PC-9 (cell line): Measurements from ENCODE around the gene MMAB. TPM values are rescaled to one million over a fixed set of nuclear protein-coding genes. Genes with fewer than 3 reads are reported as not detected.

Source experiments
- BruUV-seq: library from RNA; stranded (reverse); fragments of 400-500 nt; replicated peaks from 2 replicates; lab custom pipeline; 2021; lab: Mats Ljungman, UMichigan
- CTCF ChIA-PET: fragments of 300-600 bp; sonication (Branson Sonifier 250); formaldehyde crosslinking; loops from one replicate; lab custom pipeline; 2022; ENCODE audit warnings: antibody characterized with exemption; lab: Charles Lee
- POLR2A ChIA-PET: fragments of 300-600 bp; sonication (Branson Sonifier 250); formaldehyde crosslinking; loops from one replicate; lab custom pipeline; 2022; ENCODE audit warnings: antibody characterized with exemption; ENCODE audit not compliant: unreplicated experiment; lab: Charles Lee
- DNase-seq, 2 experiments: peaks; one replicate each; pipeline versions ENCODE4 v3.0.0 to v3.0.0-alpha.2; 2015 to 2022; ENCODE audit warnings: mixed read lengths in 1 of 2
- H2AFZ ChIP-seq: fragments of 200-600 bp; sonication (generic); 2 replicates; pipeline ENCODE4 v1.8.1; 2017; ENCODE audit warnings: antibody characterized with exemption
- H3F3A ChIP-seq: fragments of 200-600 bp; sonication (generic); 2 replicates; pipeline ENCODE4 v1.8.1; 2017; ENCODE audit warnings: antibody characterized with exemption, mild to moderate bottlenecking, low read depth; ENCODE audit not compliant: insufficient read depth
- H3K27ac ChIP-seq: fragments of 200-600 bp; sonication (generic); 2 replicates; pipeline ENCODE4 v1.6.1; 2016; ENCODE audit warnings: mixed run types
- H3K27me3 ChIP-seq: fragments of 200-600 bp; sonication (generic); 2 replicates; pipeline ENCODE4 v1.6.1; 2016; ENCODE audit warnings: low read depth, mixed run types; ENCODE audit not compliant: insufficient read depth
- H3K36me3 ChIP-seq: fragments of 200-600 bp; sonication (generic); 2 replicates; pipeline ENCODE4 v1.6.1; 2016; ENCODE audit warnings: low read depth, mixed run types
- H3K4me1 ChIP-seq: fragments of 200-600 bp; sonication (generic); replicated peaks from 2 replicates; pipeline ENCODE4 v1.6.1; 2016; ENCODE audit warnings: mixed run types; ENCODE audit not compliant: insufficient read depth
- H3K4me2 ChIP-seq: fragments of 200-600 bp; sonication (generic); 2 replicates; pipeline ENCODE4 v1.6.1; 2017; ENCODE audit warnings: mixed run types
- H3K4me3 ChIP-seq: fragments of 200-600 bp; sonication (generic); 2 replicates; pipeline ENCODE4 v1.6.1; 2016; ENCODE audit warnings: mixed run types
- H3K79me2 ChIP-seq: fragments of 200-600 bp; sonication (generic); 2 replicates; pipeline ENCODE4 v1.6.1; 2017; ENCODE audit warnings: low read depth, mixed run types
- H3K9me2 ChIP-seq: fragments of 200-600 bp; sonication (generic); 2 replicates; pipeline ENCODE4 v1.8.1; 2017; ENCODE audit warnings: mild to moderate bottlenecking; ENCODE audit not compliant: insufficient read depth
- H3K9me3 ChIP-seq: fragments of 200-600 bp; sonication (generic); 2 replicates; pipeline ENCODE4 v1.8.1; 2016; ENCODE audit warnings: low read depth; ENCODE audit not compliant: insufficient read depth
- H4K20me1 ChIP-seq: fragments of 200-600 bp; sonication (generic); 2 replicates; pipeline ENCODE4 v1.8.1; 2017; ENCODE audit not compliant: insufficient read depth
- CTCF ChIP-seq: fragments of 200-600 bp; sonication (generic); conservative IDR thresholded peaks from 2 replicates; pipeline ENCODE4 v1.6.1; 2017; ENCODE audit warnings: mixed run types, antibody characterized with exemption, mild to moderate bottlenecking, moderate library complexity
- EZH2 ChIP-seq: fragments of 200-600 bp; sonication (generic); IDR thresholded peaks from 2 replicates; pipeline ENCODE4 v1.8.0; 2017; ENCODE audit warnings: antibody characterized with exemption, low read depth
- intact Hi-C: fragments of 100-400 bp; cut with micrococcal nuclease; formaldehyde crosslinking; loops from one replicate; pipeline ENCODE4 v1.10.0; 2022; ENCODE audit not compliant: unreplicated experiment
- total RNA-seq: library from RNA; stranded (reverse); gene quantifications from 2 replicates; pipeline ENCODE4 v1.2.3, GENCODE V29; 2021

The MMAB gene
- total RNA-seq, 1 experiment from 2014 or later, result 84.3 TPM

GRCh38 chr12:109563291-109564284 lies 9.7 kb downstream of the MMAB start:
- CTCF ChIA-PET, result no interaction called here

GRCh38 chr12:109562871-109563270 lies 10.4 kb downstream of the MMAB start:
- Histone ChIP-seq H3K4me1 (no peaks in the 10 kb centered on the region), H3K27me3 (no peaks in the 10 kb centered on the region), H3K27ac (no peak overlapping the region), H3K4me2 (no peak overlapping the region), H3K36me3 (0 out of 2 replicates have a peak, but pooled peaks cover 4% of the 10 kb centered on the region), H3K9me2 (no peaks in the 10 kb centered on the region), H3K4me3 (no peak overlapping the region), H3F3A (no peaks in the 10 kb centered on the region), H2AFZ (no peak overlapping the region), H3K79me2 (no peaks in the 10 kb centered on the region), H3K9me3 (no peaks in the 10 kb centered on the region), H4K20me1 (no peaks in the 10 kb centered on the region)
- no TSS peak for BruUV-seq
- ChIA-PET POLR2A (interaction anchor here (0.6 kb wide), 1 partner anchor 260 kb away, joined by 3 read pairs; no protein-coding TSS in a partner anchor), CTCF (no interaction called here)
- intact Hi-C loops, result no loop called here
- TF ChIP-seq CTCF (no peak), EZH2 (no peak)
- DNase-seq, result no peak

More at GRCh38 chr12:109563291-109564284, 9.7 kb downstream of the MMAB start:
- Histone ChIP-seq H3K27ac (no peak overlapping the region), H3K36me3 (0 out of 2 replicates have a peak, but pooled peaks cover 4% of the 10 kb centered on the region), H4K20me1 (no peaks in the 10 kb centered on the region), H3K79me2 (no peaks in the 10 kb centered on the region), H3K27me3 (no peaks in the 10 kb centered on the region), H3F3A (no peaks in the 10 kb centered on the region), H2AFZ (no peak overlapping the region), H3K4me3 (no peak overlapping the region), H3K4me1 (no peaks in the 10 kb centered on the region), H3K9me3 (no peaks in the 10 kb centered on the region), H3K9me2 (no peaks in the 10 kb centered on the region), H3K4me2 (no peak overlapping the region)
- DNase-seq, result no peak
- no TSS peak for BruUV-seq
- POLR2A ChIA-PET, result no interaction called here
- intact Hi-C loops, result no loop called here
- TF ChIP-seq EZH2, result no peak
- no peak for TF ChIP-seq CTCF

- intact Hi-C loops, result no loop called here
- Histone ChIP-seq H2AFZ (no peak overlapping the region), H3K9me3 (no peaks in the 10 kb centered on the region), H4K20me1 (no peaks in the 10 kb centered on the region), H3F3A (no peaks in the 10 kb centered on the region), H3K4me1 (no peaks in the 10 kb centered on the region), H3K4me3 (no peak overlapping the region), H3K27ac (no peak overlapping the region), H3K27me3 (no peaks in the 10 kb centered on the region), H3K79me2 (no peaks in the 10 kb centered on the region), H3K36me3 (0 out of 2 replicates have a peak, but pooled peaks cover 4% of the 10 kb centered on the region), H3K9me2 (no peaks in the 10 kb centered on the region), H3K4me2 (no peak overlapping the region)
- POLR2A ChIA-PET, result no interaction called here
- no peak for DNase-seq
- CTCF ChIA-PET, result no interaction called here
- BruUV-seq, result no TSS peak
- TF ChIP-seq CTCF (no peak), EZH2 (no peak)
Measured at GRCh38 chr12:109561711-109562030, 11.6 kb downstream of the MMAB start.
